Neural progenitor cell (in vitro differentiated cells): ENCODE measurements around the gene PABPC3. TPM values are rescaled to one million over a fixed set of nuclear protein-coding genes. Genes with fewer than 3 reads are reported as not detected.

Source experiments
- DNase-seq: peaks from one replicate; pipeline ENCODE4 v3.0.0-alpha.2; 2016; ENCODE audit warnings: low spot score
- H2AFZ ChIP-seq: fragments of 200-600 bp; sonication (generic); replicated peaks from 2 replicates; pipeline ENCODE4 v1.6.1; 2016; ENCODE audit warnings: antibody characterized with exemption
- H3F3A ChIP-seq: fragments of 200-600 bp; sonication (generic); 2 replicates; pipeline ENCODE4 v1.6.1; 2016; ENCODE audit warnings: antibody characterized with exemption, low read depth
- H3K27ac ChIP-seq: fragments of 200-600 bp; sonication (generic); 2 replicates; pipeline ENCODE4 v1.5.1; 2016; ENCODE audit warnings: mild to moderate bottlenecking
- H3K27me3 ChIP-seq: fragments of 200-600 bp; sonication (generic); 2 replicates; pipeline ENCODE4 v1.6.1; 2016; ENCODE audit warnings: mild to moderate bottlenecking, moderate library complexity
- H3K36me3 ChIP-seq: fragments of 200-600 bp; sonication (generic); 2 replicates; pipeline ENCODE4 v1.5.1; 2016
- H3K4me1 ChIP-seq: fragments of 200-600 bp; sonication (generic); 2 replicates; pipeline ENCODE4 v1.6.1; 2016; ENCODE audit warnings: mixed run types
- H3K4me2 ChIP-seq: fragments of 200-600 bp; sonication (generic); 2 replicates; pipeline ENCODE4 v1.6.1; 2016
- H3K4me3 ChIP-seq: fragments of 200-600 bp; sonication (generic); 2 replicates; pipeline ENCODE4 v1.5.1; 2016
- H3K79me2 ChIP-seq: fragments of 200-600 bp; sonication (generic); 2 replicates; pipeline ENCODE4 v1.6.1; 2016; ENCODE audit warnings: low read depth
- H3K9ac ChIP-seq: fragments of 200-600 bp; sonication (generic); 2 replicates; pipeline ENCODE4 v1.6.1; 2016
- H3K9me3 ChIP-seq: fragments of 200-600 bp; sonication (generic); 2 replicates; pipeline ENCODE4 v1.5.1; 2016; ENCODE audit warnings: low read depth
- H4K20me1 ChIP-seq: fragments of 200-600 bp; sonication (generic); 2 replicates; pipeline ENCODE4 v1.6.1; 2016; ENCODE audit warnings: low read depth
- H3K27ac Mint-ChIP-seq: 3 replicates; pipeline ENCODE4 v1.8.0; 2021; ENCODE audit warnings: mixed read lengths
- H3K27me3 Mint-ChIP-seq: 2 replicates; pipeline ENCODE4 v1.8.0; 2022; ENCODE audit warnings: low read depth, mild to moderate bottlenecking, inconsistent platforms, moderate library complexity, mixed read lengths; ENCODE audit not compliant: insufficient read depth
- H3K36me3 Mint-ChIP-seq: 3 replicates; pipeline ENCODE4 v1.8.0; 2021; ENCODE audit warnings: mixed read lengths
- H3K4me1 Mint-ChIP-seq: 3 replicates; pipeline ENCODE4 v1.8.0; 2021; ENCODE audit warnings: mixed read lengths
- H3K4me3 Mint-ChIP-seq: 3 replicates; pipeline ENCODE4 v1.8.0; 2021; ENCODE audit warnings: mild to moderate bottlenecking, moderate library complexity, mixed read lengths
- H3K9me3 Mint-ChIP-seq: 3 replicates; pipeline ENCODE4 v1.8.0; 2020; ENCODE audit warnings: mixed read lengths
- EZH2 ChIP-seq: fragments of 200-600 bp; sonication (generic); IDR thresholded peaks from 2 replicates; pipeline ENCODE4 v1.6.1; 2017; ENCODE audit warnings: antibody characterized with exemption, mild to moderate bottlenecking, moderate library complexity
- EZH2phosphoT487 ChIP-seq: fragments of 200-600 bp; sonication (generic); IDR thresholded peaks from 2 replicates; pipeline ENCODE4 v1.6.1; 2017; ENCODE audit warnings: antibody characterized with exemption
- total RNA-seq: library from RNA; depleted of rRNA; stranded (reverse); fragments of >200 nt; gene quantifications from 2 replicates; pipeline ENCODE4 v1.2.3, GENCODE V29; 2015; ENCODE audit warnings: low replicate concordance
- TF ChIP-seq, protein P1 (sequence below): fragments of 200-600 bp; sonication (generic); IDR thresholded peaks from 2 replicates; pipeline ENCODE4 v1.5.1; 2017; ENCODE audit warnings: antibody characterized with exemption, mild to moderate bottlenecking

PABPC3 gene
- total RNA-seq, 1 donor from 2014 or later, result 0.17 TPM

DNA sequence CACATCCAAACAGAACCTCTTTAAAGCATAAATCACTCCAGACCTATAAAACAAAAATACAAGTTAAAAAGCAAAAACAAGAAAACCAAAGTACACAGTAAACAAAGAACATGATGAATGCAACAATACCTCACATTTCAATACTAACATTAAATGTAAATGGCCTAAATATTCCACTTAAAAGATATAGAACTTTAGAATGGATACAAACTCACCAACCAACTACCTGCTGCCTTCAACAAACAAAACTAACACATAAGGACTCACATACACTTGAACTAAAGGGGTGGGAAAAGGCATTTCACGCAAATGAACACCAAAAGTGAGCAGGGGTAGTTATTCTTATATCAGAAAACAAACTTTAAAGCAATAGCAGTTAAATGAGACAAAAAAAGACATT, 44.9 kb upstream of the PABPC3 start:
- Histone ChIP-seq H3K9ac (no peak overlapping the region), H4K20me1 (no peaks in the 10 kb centered on the region), H3K4me1 (no peaks in the 10 kb centered on the region), H3K27ac (no peak overlapping the region), H3K36me3 (no peaks in the 10 kb centered on the region), H2AFZ (no peak overlapping the region), H3K4me3 (no peak overlapping the region), H3K9me3 (peaks cover 7% of the 10 kb centered on the region), H3K27me3 (peaks cover 18% of the 10 kb centered on the region), H3K4me2 (no peak overlapping the region), H3K79me2 (no peaks in the 10 kb centered on the region), H3F3A (peaks cover 6% of the 10 kb centered on the region)
- no peaks in the 10 kb centered on the region for H3K36me3 Mint-ChIP-seq
- H3K27me3 Mint-ChIP-seq, result peaks cover 4% of the 10 kb centered on the region
- no peak for DNase-seq
- H3K27ac Mint-ChIP-seq, result no peak overlapping the region
- peaks cover 8% of the 10 kb centered on the region for H3K4me1 Mint-ChIP-seq
- H3K4me3 Mint-ChIP-seq, result no peak overlapping the region
- TF ChIP-seq EZH2, result no peak
- no peak for TF ChIP-seq EZH2phosphoT487
- TF ChIP-seq, protein P1, sequence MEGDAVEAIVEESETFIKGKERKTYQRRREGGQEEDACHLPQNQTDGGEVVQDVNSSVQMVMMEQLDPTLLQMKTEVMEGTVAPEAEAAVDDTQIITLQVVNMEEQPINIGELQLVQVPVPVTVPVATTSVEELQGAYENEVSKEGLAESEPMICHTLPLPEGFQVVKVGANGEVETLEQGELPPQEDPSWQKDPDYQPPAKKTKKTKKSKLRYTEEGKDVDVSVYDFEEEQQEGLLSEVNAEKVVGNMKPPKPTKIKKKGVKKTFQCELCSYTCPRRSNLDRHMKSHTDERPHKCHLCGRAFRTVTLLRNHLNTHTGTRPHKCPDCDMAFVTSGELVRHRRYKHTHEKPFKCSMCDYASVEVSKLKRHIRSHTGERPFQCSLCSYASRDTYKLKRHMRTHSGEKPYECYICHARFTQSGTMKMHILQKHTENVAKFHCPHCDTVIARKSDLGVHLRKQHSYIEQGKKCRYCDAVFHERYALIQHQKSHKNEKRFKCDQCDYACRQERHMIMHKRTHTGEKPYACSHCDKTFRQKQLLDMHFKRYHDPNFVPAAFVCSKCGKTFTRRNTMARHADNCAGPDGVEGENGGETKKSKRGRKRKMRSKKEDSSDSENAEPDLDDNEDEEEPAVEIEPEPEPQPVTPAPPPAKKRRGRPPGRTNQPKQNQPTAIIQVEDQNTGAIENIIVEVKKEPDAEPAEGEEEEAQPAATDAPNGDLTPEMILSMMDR, result no peak
- peaks cover 12% of the 10 kb centered on the region for H3K9me3 Mint-ChIP-seq

DNA sequence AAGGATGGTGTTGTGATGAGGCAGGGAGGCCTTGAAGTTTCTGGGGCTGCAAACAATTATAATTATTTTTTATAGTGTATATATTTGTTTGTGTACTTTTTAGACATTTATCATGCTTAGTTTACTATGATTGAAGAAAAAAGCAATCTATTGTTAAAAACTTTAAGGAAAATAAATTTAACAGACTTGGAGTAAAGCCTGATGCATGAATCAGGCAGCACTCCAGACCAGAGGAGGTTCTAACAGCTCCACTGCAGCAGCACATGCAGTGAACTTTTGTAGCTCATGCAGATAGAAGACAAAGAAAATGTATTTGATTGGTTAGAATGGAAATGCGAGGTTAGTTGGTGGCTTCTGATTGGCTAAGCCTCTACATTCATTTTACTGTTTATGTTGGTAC, 36.8 kb upstream of the PABPC3 start:
- Histone ChIP-seq H4K20me1 (no peaks in the 10 kb centered on the region), H3K4me2 (no peak overlapping the region), H3K4me1 (no peaks in the 10 kb centered on the region), H3K27ac (no peak overlapping the region), H2AFZ (no peak overlapping the region), H3K4me3 (no peak overlapping the region), H3F3A (no peaks in the 10 kb centered on the region), H3K79me2 (no peaks in the 10 kb centered on the region), H3K9me3 (no peaks in the 10 kb centered on the region), H3K36me3 (no peaks in the 10 kb centered on the region), H3K27me3 (no peaks in the 10 kb centered on the region), H3K9ac (no peak overlapping the region)
- no peaks in the 10 kb centered on the region for H3K4me1 Mint-ChIP-seq
- H3K36me3 Mint-ChIP-seq, result no peaks in the 10 kb centered on the region
- no peak overlapping the region for H3K4me3 Mint-ChIP-seq
- peaks cover 8% of the 10 kb centered on the region for H3K27me3 Mint-ChIP-seq
- peaks cover 2% of the 10 kb centered on the region for H3K9me3 Mint-ChIP-seq
- no peak for DNase-seq
- TF ChIP-seq EZH2 (no peak), EZH2phosphoT487 (no peak)
- TF ChIP-seq, protein P1, result no peak
- no peak overlapping the region for H3K27ac Mint-ChIP-seq

DNA sequence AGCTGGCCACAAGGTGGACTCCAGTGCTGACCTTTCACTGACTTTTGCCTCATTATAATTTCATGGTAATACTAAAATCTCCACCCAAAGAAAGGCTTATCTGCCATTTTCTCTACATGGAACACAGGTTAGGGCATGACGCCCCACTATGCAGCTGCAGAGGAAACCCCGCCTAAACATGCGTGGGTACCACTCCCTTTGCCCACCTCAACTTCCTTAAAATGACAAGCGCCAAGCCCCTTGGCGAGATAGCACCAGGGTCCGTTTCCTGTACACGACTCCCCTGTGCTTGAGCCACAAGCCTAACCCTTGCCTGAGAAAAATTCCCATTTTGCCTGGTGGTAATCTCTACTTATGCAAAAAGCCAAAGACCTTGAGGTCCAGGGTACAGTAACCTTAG, 36.0 kb upstream of the PABPC3 start:
- H2AFZ ChIP-seq, result no peak overlapping the region
- no peaks in the 10 kb centered on the region for H3K36me3 ChIP-seq
- no peak for DNase-seq
- Mint-ChIP-seq H3K4me3 (no peak overlapping the region), H3K27me3 (peaks cover 8% of the 10 kb centered on the region), H3K9me3 (peaks cover 2% of the 10 kb centered on the region), H3K36me3 (no peaks in the 10 kb centered on the region), H3K27ac (no peak overlapping the region), H3K4me1 (no peaks in the 10 kb centered on the region)
- no peaks in the 10 kb centered on the region for H4K20me1 ChIP-seq
- H3K9ac ChIP-seq, result no peak overlapping the region
- H3K27me3 ChIP-seq, result no peaks in the 10 kb centered on the region
- H3K4me1 ChIP-seq, result no peaks in the 10 kb centered on the region
- TF ChIP-seq, protein P1, result no peak
- no peak for TF ChIP-seq EZH2
- TF ChIP-seq EZH2phosphoT487, result no peak
- no peaks in the 10 kb centered on the region for H3F3A ChIP-seq
- no peak overlapping the region for H3K4me2 ChIP-seq
- H3K4me3 ChIP-seq, result no peak overlapping the region
- H3K27ac ChIP-seq, result no peak overlapping the region
- H3K79me2 ChIP-seq, result no peaks in the 10 kb centered on the region
- H3K9me3 ChIP-seq, result no peaks in the 10 kb centered on the region

DNA sequence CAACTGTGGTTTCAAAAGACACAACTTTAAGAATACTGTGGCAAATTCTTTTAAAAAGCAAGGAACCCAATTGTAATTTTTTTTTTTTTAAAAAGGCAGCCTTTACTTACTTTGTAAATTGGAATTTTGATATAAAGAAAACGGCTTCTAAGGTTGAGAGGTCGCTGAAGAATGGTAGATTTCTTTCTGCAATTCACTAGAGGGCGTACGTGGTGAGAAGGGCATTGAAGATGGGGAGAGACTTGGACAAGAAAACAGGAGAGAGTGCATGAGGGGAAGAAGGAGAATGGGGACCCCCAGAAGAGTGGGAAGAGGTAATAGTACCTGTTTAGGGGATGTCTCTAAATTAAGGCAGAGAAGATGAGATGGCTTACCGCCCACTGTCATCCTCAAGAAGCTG, 33.5 kb upstream of the PABPC3 start:
- Histone ChIP-seq H3K36me3 (no peaks in the 10 kb centered on the region), H3F3A (no peaks in the 10 kb centered on the region), H2AFZ (no peak overlapping the region), H3K9ac (no peak overlapping the region), H3K4me1 (no peaks in the 10 kb centered on the region), H3K4me3 (no peak overlapping the region), H3K4me2 (no peak overlapping the region), H3K79me2 (no peaks in the 10 kb centered on the region), H3K27me3 (no peaks in the 10 kb centered on the region), H4K20me1 (no peaks in the 10 kb centered on the region), H3K27ac (no peak overlapping the region), H3K9me3 (no peaks in the 10 kb centered on the region)
- DNase-seq, result no peak
- H3K4me1 Mint-ChIP-seq, result peaks cover 3% of the 10 kb centered on the region
- H3K27ac Mint-ChIP-seq, result no peak overlapping the region
- no peaks in the 10 kb centered on the region for H3K36me3 Mint-ChIP-seq
- peaks cover 5% of the 10 kb centered on the region for H3K27me3 Mint-ChIP-seq
- TF ChIP-seq EZH2phosphoT487, result no peak
- TF ChIP-seq, protein P1, result no peak
- no peak for TF ChIP-seq EZH2
- H3K9me3 Mint-ChIP-seq, result peaks cover 2% of the 10 kb centered on the region
- H3K4me3 Mint-ChIP-seq, result no peak overlapping the region
